Liver (tissue), 9 donors: Measurements from ENCODE around the gene SDE2. TPM values are rescaled to one million over a fixed set of nuclear protein-coding genes. Genes with fewer than 3 reads are reported as not detected.
"Not testable (repeated sequence)": the region's sequence is repeated elsewhere in the genome, so short reads cannot be mapped to it uniquely, and the experiment has no call there.

Source experiments
- DNase-seq: peaks from one replicate; pipeline ENCODE4 v3.0.0-alpha.2; 2017; ENCODE audit warnings: low spot score
- H3K27ac ChIP-seq, 2 donors: one replicate each; pipeline ENCODE4 v1.7.0; 2013; ENCODE audit warnings: inconsistent platforms in 2 of 2, low read length in 2 of 2, control low read depth in 1 of 2, low read depth in 1 of 2, mild to moderate bottlenecking in 1 of 2
- H3K27me3 ChIP-seq, 4 donors: one replicate each; pipeline versions ENCODE4 v1.6.1 to v1.7.0; 2013; ENCODE audit warnings: low read length in 3 of 4, inconsistent platforms in 1 of 4, mild to moderate bottlenecking in 1 of 4, moderate library complexity in 1 of 4; ENCODE audit not compliant: control insufficient read depth in 4 of 4, insufficient read depth in 4 of 4
- H3K36me3 ChIP-seq, 4 donors: one replicate each; pipeline versions ENCODE4 v1.6.1 to v1.7.0; 2013; ENCODE audit warnings: low read length in 3 of 4, mild to moderate bottlenecking in 3 of 4, low read depth in 1 of 4, moderate library complexity in 1 of 4; ENCODE audit not compliant: control insufficient read depth in 4 of 4, insufficient read depth in 3 of 4
- H3K4me1 ChIP-seq, 4 donors: one replicate each; pipeline versions ENCODE4 v1.6.1 to v1.7.0; 2013; ENCODE audit warnings: low read length in 3 of 4, mild to moderate bottlenecking in 3 of 4, moderate library complexity in 1 of 4; ENCODE audit not compliant: control insufficient read depth in 4 of 4, insufficient read depth in 4 of 4
- H3K4me3 ChIP-seq, 3 donors: one replicate each; pipeline versions ENCODE4 v1.6.1 to v1.7.0; 2013; ENCODE audit warnings: low read length in 3 of 3, control low read depth in 1 of 3, low read depth in 1 of 3, mild to moderate bottlenecking in 1 of 3
- H3K9ac ChIP-seq, 2 donors: one replicate each; pipeline ENCODE4 v1.7.0; 2013; ENCODE audit warnings: low read length in 2 of 2, mild to moderate bottlenecking in 2 of 2, moderate library complexity in 2 of 2, control low read depth in 1 of 2, low read depth in 1 of 2
- H3K9me3 ChIP-seq, 4 donors: one replicate each; pipeline versions ENCODE4 v1.6.1 to v1.7.0; 2013; ENCODE audit warnings: low read length in 3 of 4; ENCODE audit not compliant: control insufficient read depth in 4 of 4
- EGR1 ChIP-seq, 2 donors: IDR thresholded peaks; 2 replicates each; pipeline ENCODE4 v1.6.1; 2016 to 2018; ENCODE audit warnings: antibody characterized with exemption in 2 of 2, low read depth in 2 of 2
- FOXA1 ChIP-seq: IDR thresholded peaks from 2 replicates; pipeline ENCODE4 v1.6.1; 2016; ENCODE audit warnings: antibody characterized with exemption
- FOXA2 ChIP-seq: IDR thresholded peaks from 2 replicates; pipeline ENCODE4 v1.6.1; 2016; ENCODE audit warnings: antibody characterized with exemption
- GABPA ChIP-seq, 2 donors: IDR thresholded peaks in 1 of 2; conservative IDR thresholded peaks in 1 of 2; 2 replicates each; pipeline ENCODE4 v1.6.1; 2016; ENCODE audit warnings: antibody characterized with exemption in 2 of 2, mild to moderate bottlenecking in 1 of 2, moderate library complexity in 1 of 2
- HNF4A ChIP-seq, 2 donors: conservative IDR thresholded peaks; 2 replicates each; pipeline ENCODE4 v1.6.1; 2016; ENCODE audit warnings: antibody characterized with exemption in 2 of 2, mild to moderate bottlenecking in 2 of 2
- HNF4G ChIP-seq: IDR thresholded peaks from 2 replicates; pipeline ENCODE4 v1.6.1; 2016; ENCODE audit warnings: antibody characterized with exemption
- NR2F2 ChIP-seq: IDR thresholded peaks from 2 replicates; pipeline ENCODE4 v1.6.1; 2016; ENCODE audit warnings: antibody characterized with exemption
- RAD21 ChIP-seq, 2 donors: IDR thresholded peaks; 2 replicates each; pipeline ENCODE4 v1.6.1; 2016; ENCODE audit warnings: antibody characterized with exemption in 2 of 2, mild to moderate bottlenecking in 2 of 2
- REST ChIP-seq: IDR thresholded peaks from 2 replicates; pipeline ENCODE4 v1.6.1; 2016; ENCODE audit warnings: antibody characterized with exemption, mild to moderate bottlenecking
- SP1 ChIP-seq: IDR thresholded peaks from 2 replicates; pipeline ENCODE4 v1.6.1; 2018; ENCODE audit warnings: antibody characterized with exemption, mild to moderate bottlenecking
- TAF1 ChIP-seq: conservative IDR thresholded peaks from 2 replicates; pipeline ENCODE4 v1.6.1; 2016; ENCODE audit warnings: antibody characterized with exemption, mild to moderate bottlenecking
- YY1 ChIP-seq: IDR thresholded peaks from 2 replicates; pipeline ENCODE4 v1.6.1; 2016; ENCODE audit warnings: antibody characterized with exemption, mild to moderate bottlenecking
- WGBS: extraction: QIAGEN DNeasy Blood & Tissue Kit; methylation state at CpG from one replicate; pipeline ENCODE4 v1.1.7; 2013; 5-methylcytosine and 5-hydroxymethylcytosine counted together
- polyA plus RNA-seq, 2 donors: library from polyadenylated mRNA; stranded (reverse) in 1 of 2; unstranded in 1 of 2; fragments of 200-250 nt in 1 of 2; fragments of >200 nt in 1 of 2; fragmentation: Nextera tagmentation in 1 of 2; extraction: Ambion mirVana in 1 of 2; gene quantifications; one replicate each; pipeline versions ENCODE4 v1.2.1 to v1.2.3, GENCODE V29; 2013 to 2015
- total RNA-seq, 2 donors: library from RNA; depleted of rRNA; stranded (reverse); fragments of >200 nt; gene quantifications; one replicate each; pipeline ENCODE4 v1.2.3, GENCODE V29; 2014
- TF ChIP-seq, protein P1 (sequence below): IDR thresholded peaks from 2 replicates; pipeline ENCODE4 v1.6.1; 2016; ENCODE audit warnings: antibody characterized with exemption
- TF ChIP-seq, protein P2 (sequence below): IDR thresholded peaks from 2 replicates; pipeline ENCODE4 v1.6.1; 2016; ENCODE audit warnings: antibody characterized with exemption
- TF ChIP-seq, protein P3 (sequence below): fragments of 150-350 bp; IDR thresholded peaks from 2 replicates; pipeline ENCODE4 v1.5.1; 2017; ENCODE audit warnings: improper control_type of control experiment, low read depth, low read length; ENCODE audit not compliant: missing input control
- TF ChIP-seq, protein P4 (sequence below): IDR thresholded peaks from 2 replicates; pipeline ENCODE4 v1.6.1; 2016; ENCODE audit warnings: antibody characterized with exemption
- donor health status: healthy.
- donor health status: healthy.
- donor health status: healthy.
- donor health status: healthy.
- donor health status: healthy.

SDE2 gene
- total and polyA plus RNA-seq, 4 donors = 4.7 to 53.7 (median 11.0) TPM

DNA sequence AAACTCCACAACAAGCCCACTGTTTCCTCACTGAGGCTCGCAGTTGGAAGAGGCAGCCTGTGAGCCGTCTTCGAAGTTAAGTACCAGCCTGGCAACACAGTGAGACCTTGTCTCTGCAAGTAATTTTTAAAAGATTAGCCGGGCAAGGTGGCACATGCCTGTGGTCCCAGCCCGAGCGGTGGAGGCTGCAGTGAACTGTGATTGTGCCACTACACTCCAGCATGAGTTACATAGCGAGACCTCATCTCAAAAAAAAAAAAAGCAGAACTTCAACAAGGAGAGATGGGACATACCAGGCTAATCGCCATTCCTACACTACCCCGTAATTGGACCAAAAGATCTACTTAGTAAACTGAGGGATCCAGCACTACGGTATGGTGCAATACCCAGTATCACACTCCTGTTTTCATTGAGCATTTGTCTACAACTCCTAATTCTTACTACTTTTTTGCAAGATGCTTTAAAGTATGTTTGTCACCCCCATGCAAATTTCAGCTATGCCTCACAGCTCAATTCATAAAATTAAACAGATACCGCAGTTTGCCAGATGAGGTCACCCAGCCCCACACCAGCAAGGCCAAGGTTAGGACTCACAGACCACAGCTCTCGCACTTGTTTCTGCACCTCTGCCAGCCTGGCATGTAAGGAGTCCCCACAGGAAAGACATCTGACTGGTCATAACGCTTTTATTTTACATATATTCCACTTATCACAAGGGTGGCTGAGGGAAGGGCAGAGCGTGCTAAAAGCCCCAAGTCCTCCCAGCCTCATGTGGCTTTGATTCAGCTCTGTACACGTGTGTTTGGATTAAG lies 21.0 kb downstream of the SDE2 start:
- Histone ChIP-seq H3K9ac (no peak overlapping the region), H3K36me3 (peaks cover 4 to 25% (median 17%) of the 10 kb centered on the region in 4 donors), H3K4me3 (no peak overlapping the region), H3K27ac (no peak overlapping the region), H3K9me3 (no peaks in the 10 kb centered on the region), H3K4me1 (no peaks in the 10 kb centered on the region), H3K27me3 (no peaks in the 10 kb centered on the region)
- DNase-seq = no peak
- TF ChIP-seq REST (no peak), GABPA (IDR thresholded peaks at IDR 0.05 in 1 of 2, conservative IDR thresholded peaks at IDR 0.05 in 1 of 2) (no peak)
- 86% methylated on average over 15 of the region's 15 CpGs for WGBS

DNA sequence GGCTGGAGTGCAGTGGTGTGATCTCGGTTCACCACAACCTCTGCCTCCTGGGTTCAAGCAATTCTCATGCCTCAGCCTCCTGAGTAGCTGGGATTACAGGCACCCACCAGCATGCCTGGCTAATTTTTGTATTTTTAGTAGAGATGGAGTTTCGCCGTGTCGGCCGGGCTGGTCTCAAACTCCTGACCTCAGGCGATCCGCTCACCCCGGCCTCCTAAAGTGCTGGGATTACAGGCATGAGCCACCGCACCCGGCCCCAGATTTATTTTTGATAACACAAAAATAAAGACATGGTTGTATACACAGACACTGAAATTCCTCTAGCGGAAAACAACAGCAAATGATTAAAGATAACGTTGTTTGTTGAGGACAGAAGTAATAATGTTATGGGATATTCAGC lies 24.0 kb downstream of the SDE2 start:
- not testable (repeated sequence) for H3K4me1 ChIP-seq, H3K9ac ChIP-seq, H3K4me3 ChIP-seq, H3K9me3 ChIP-seq, H3K36me3 ChIP-seq, H3K27me3 ChIP-seq, H3K27ac ChIP-seq, DNase-seq
- 97% methylated on average over 12 of the region's 12 CpGs for WGBS

GRCh38 chr1:225974454-225974853 lies 24.7 kb downstream of the SDE2 start:
- Histone ChIP-seq H3K4me1 (no peaks in the 10 kb centered on the region), H3K27me3 (no peaks in the 10 kb centered on the region), H3K9me3 (no peaks in the 10 kb centered on the region), H3K4me3 (no peak overlapping the region), H3K27ac (no peak overlapping the region), H3K36me3 (peaks cover 0 to 3% (median 2%) of the 10 kb centered on the region in 4 donors), H3K9ac (no peak overlapping the region)
- DNase-seq = no peak
- 91% methylated on average over 10 of the region's 10 CpGs for WGBS
- TF ChIP-seq SP1 = no peak
- no peak for TF ChIP-seq TAF1
- TF ChIP-seq, protein P1, sequence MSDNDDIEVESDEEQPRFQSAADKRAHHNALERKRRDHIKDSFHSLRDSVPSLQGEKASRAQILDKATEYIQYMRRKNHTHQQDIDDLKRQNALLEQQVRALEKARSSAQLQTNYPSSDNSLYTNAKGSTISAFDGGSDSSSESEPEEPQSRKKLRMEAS = no peak
- TF ChIP-seq RAD21 (IDR thresholded peaks at IDR 0.05) = no peak
- no peak for TF ChIP-seq FOXA1
- TF ChIP-seq HNF4A (conservative IDR thresholded peaks at IDR 0.05) = no peak
- TF ChIP-seq GABPA (IDR thresholded peaks at IDR 0.05 in 1 of 2, conservative IDR thresholded peaks at IDR 0.05 in 1 of 2) = no peak
- no peak for TF ChIP-seq REST
- no peak for TF ChIP-seq HNF4G
- TF ChIP-seq FOXA2 = no peak
- TF ChIP-seq, protein P2, sequence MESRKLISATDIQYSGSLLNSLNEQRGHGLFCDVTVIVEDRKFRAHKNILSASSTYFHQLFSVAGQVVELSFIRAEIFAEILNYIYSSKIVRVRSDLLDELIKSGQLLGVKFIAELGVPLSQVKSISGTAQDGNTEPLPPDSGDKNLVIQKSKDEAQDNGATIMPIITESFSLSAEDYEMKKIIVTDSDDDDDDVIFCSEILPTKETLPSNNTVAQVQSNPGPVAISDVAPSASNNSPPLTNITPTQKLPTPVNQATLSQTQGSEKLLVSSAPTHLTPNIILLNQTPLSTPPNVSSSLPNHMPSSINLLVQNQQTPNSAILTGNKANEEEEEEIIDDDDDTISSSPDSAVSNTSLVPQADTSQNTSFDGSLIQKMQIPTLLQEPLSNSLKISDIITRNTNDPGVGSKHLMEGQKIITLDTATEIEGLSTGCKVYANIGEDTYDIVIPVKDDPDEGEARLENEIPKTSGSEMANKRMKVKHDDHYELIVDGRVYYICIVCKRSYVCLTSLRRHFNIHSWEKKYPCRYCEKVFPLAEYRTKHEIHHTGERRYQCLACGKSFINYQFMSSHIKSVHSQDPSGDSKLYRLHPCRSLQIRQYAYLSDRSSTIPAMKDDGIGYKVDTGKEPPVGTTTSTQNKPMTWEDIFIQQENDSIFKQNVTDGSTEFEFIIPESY = no peak
- no peak for TF ChIP-seq EGR1 (IDR thresholded peaks at IDR 0.05; ENCODE audit: low read depth in 2 of 2)
- TF ChIP-seq NR2F2 = no peak
- TF ChIP-seq, protein P3, sequence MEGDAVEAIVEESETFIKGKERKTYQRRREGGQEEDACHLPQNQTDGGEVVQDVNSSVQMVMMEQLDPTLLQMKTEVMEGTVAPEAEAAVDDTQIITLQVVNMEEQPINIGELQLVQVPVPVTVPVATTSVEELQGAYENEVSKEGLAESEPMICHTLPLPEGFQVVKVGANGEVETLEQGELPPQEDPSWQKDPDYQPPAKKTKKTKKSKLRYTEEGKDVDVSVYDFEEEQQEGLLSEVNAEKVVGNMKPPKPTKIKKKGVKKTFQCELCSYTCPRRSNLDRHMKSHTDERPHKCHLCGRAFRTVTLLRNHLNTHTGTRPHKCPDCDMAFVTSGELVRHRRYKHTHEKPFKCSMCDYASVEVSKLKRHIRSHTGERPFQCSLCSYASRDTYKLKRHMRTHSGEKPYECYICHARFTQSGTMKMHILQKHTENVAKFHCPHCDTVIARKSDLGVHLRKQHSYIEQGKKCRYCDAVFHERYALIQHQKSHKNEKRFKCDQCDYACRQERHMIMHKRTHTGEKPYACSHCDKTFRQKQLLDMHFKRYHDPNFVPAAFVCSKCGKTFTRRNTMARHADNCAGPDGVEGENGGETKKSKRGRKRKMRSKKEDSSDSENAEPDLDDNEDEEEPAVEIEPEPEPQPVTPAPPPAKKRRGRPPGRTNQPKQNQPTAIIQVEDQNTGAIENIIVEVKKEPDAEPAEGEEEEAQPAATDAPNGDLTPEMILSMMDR = no peak
- TF ChIP-seq, protein P4, sequence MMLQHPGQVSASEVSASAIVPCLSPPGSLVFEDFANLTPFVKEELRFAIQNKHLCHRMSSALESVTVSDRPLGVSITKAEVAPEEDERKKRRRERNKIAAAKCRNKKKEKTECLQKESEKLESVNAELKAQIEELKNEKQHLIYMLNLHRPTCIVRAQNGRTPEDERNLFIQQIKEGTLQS = no peak
- no peak for TF ChIP-seq YY1
